HepG2 (cell line): ENCODE data around the gene ATG5. TPM values are rescaled to one million over a fixed set of nuclear protein-coding genes. Genes with fewer than 3 reads are reported as not detected.

Source experiments
- ATAC-seq: fragments of 200-7000 bp; cut with Tn5 transposase; 3 replicates; pipeline ENCODE4 v1.9.1; 2020; ENCODE audit warnings: mild to moderate bottlenecking, moderate library complexity
- BruUV-seq: library from RNA; stranded (reverse); fragments of 400-500 nt; replicated peaks from 2 replicates; lab custom pipeline; 2021; lab: Mats Ljungman, UMichigan
- CTCF ChIA-PET: fragments of 300-600 bp; formaldehyde crosslinking; extraction: SDS; loops from one replicate; lab custom pipeline; 2021; ENCODE audit warnings: low total read pairs, inconsistent platforms, low intra/inter-chr PET ratio; lab: Yijun Ruan, JAX
- POLR2A ChIA-PET: fragments of 350-600 bp; sonication (Branson Sonifier 250); formaldehyde crosslinking; loops from one replicate; lab custom pipeline; 2020; ENCODE audit warnings: antibody characterized with exemption, inconsistent platforms; lab: Yijun Ruan, JAX
- DNase-seq: peaks from one replicate; pipeline ENCODE4 v3.0.0-alpha.2; 2015; ENCODE audit warnings: low spot score
- FAIRE-seq: peaks from 3 replicates; lab custom pipeline; 2011; peaks lifted over from hg19 to GRCh38; lab: Jason Lieb, UNC
- H2AFZ ChIP-seq: one replicate; pipeline ENCODE4 v1.6.1; 2011; ENCODE audit warnings: low read length, inconsistent platforms
- H3K27ac ChIP-seq: fragments of 300-600 bp; 3 replicates; pipeline ENCODE4 v1.8.0; 2011; ENCODE audit warnings: mixed run types, mild to moderate bottlenecking, mixed read lengths, low read length, inconsistent platforms; ENCODE audit not compliant: insufficient read depth; ENCODE audit errors: extremely low read length
- H3K27me3 ChIP-seq, 2 experiments: fragments of 200-600 bp in 1 of 2; 2 replicates in 1 of 2; 3 replicates in 1 of 2; pipeline versions ENCODE4 v1.6.0 to v1.8.0; 2011; ENCODE audit warnings: low read length in 2 of 2, mild to moderate bottlenecking in 2 of 2, moderate library complexity in 2 of 2, inconsistent platforms in 1 of 2; ENCODE audit not compliant: insufficient read depth in 2 of 2, control insufficient read depth in 1 of 2
- H3K36me3 ChIP-seq, 2 experiments: fragments of 200-600 bp in 1 of 2; replicated peaks in 1 of 2; 2 replicates in 1 of 2; 3 replicates in 1 of 2; pipeline versions ENCODE4 v1.5.1 to v1.8.0; 2011; ENCODE audit warnings: low read length in 2 of 2, inconsistent platforms in 1 of 2; ENCODE audit not compliant: insufficient read depth in 2 of 2, control insufficient read depth in 1 of 2
- H3K4me1 ChIP-seq: 2 replicates; pipeline ENCODE4 v1.5.1; 2012; ENCODE audit warnings: low read length, inconsistent platforms; ENCODE audit not compliant: insufficient read depth
- H3K4me2 ChIP-seq: 2 replicates; pipeline ENCODE4 v1.6.0; 2011; ENCODE audit warnings: low read depth, low read length, inconsistent platforms
- H3K4me3 ChIP-seq, 3 experiments: fragments of 200-600 bp in 1 of 3; sonication (generic), shearing (Covaris generic) in 1 of 3; replicated peaks in 1 of 3; 2 replicates each; pipeline ENCODE4 v1.5.1; 2011 to 2016; ENCODE audit warnings: low read length in 3 of 3, inconsistent platforms in 2 of 3, low read depth in 2 of 3, mild to moderate bottlenecking in 2 of 3, control low read depth in 1 of 3, mixed read lengths in 1 of 3; ENCODE audit not compliant: insufficient read depth in 1 of 3
- H3K79me2 ChIP-seq: one replicate; pipeline ENCODE4 v1.6.1; 2011; ENCODE audit warnings: low read length, inconsistent platforms; ENCODE audit not compliant: insufficient read depth
- H3K9ac ChIP-seq: 2 replicates; pipeline ENCODE4 v1.6.0; 2011; ENCODE audit warnings: mild to moderate bottlenecking, low read depth, low read length, inconsistent platforms; ENCODE audit not compliant: insufficient read depth
- H3K9me3 ChIP-seq: 2 replicates; pipeline ENCODE4 v1.5.1; 2012; ENCODE audit warnings: mild to moderate bottlenecking, low read length
- H4K20me1 ChIP-seq: 2 replicates; pipeline ENCODE4 v1.6.0; 2011; ENCODE audit warnings: inconsistent platforms, mild to moderate bottlenecking, low read length, moderate library complexity; ENCODE audit not compliant: insufficient read depth
- ARHGAP35 ChIP-seq: sonication (generic); formaldehyde crosslinking; IDR thresholded peaks from 2 replicates; pipeline ENCODE4 v1.9.0; 2022; ENCODE audit warnings: mild to moderate bottlenecking, inconsistent platforms, moderate library complexity, missing genetic modification reagents, borderline replicate concordance
- CBFB ChIP-seq: sonication (generic); formaldehyde crosslinking; IDR thresholded peaks from 2 replicates; pipeline ENCODE4 v1.4.0; 2020; ENCODE audit warnings: missing genetic modification reagents
- FOXP4 ChIP-seq: sonication (generic); formaldehyde crosslinking; IDR thresholded peaks from 2 replicates; pipeline ENCODE4 v1.4.0; 2020; ENCODE audit warnings: missing genetic modification reagents
- JUND ChIP-seq: sonication (generic); formaldehyde crosslinking; IDR thresholded peaks from 2 replicates; pipeline ENCODE4 v1.8.0; 2022; ENCODE audit warnings: mild to moderate bottlenecking, missing genetic modification reagents
- TCF7L2 ChIP-seq: IDR thresholded peaks from 2 replicates; pipeline ENCODE4 v1.6.1; 2011; ENCODE audit warnings: mild to moderate bottlenecking, low read depth, low read length, moderate library complexity
- TEAD2 ChIP-seq: sonication (generic); formaldehyde crosslinking; IDR thresholded peaks from 2 replicates; pipeline ENCODE4 v1.9.0; 2021; ENCODE audit warnings: missing genetic modification reagents
- ZFP41 ChIP-seq: sonication (generic); formaldehyde crosslinking; IDR thresholded peaks from 2 replicates; pipeline ENCODE4 v1.4.0; 2020; ENCODE audit warnings: mild to moderate bottlenecking, missing genetic modification reagents, borderline replicate concordance
- ZNF20 ChIP-seq: sonication (generic); formaldehyde crosslinking; IDR thresholded peaks from 2 replicates; pipeline ENCODE4 v1.4.0; 2020; ENCODE audit warnings: mild to moderate bottlenecking, moderate library complexity, missing genetic modification reagents
- ZNF383 ChIP-seq: sonication (generic); formaldehyde crosslinking; IDR thresholded peaks from 2 replicates; pipeline ENCODE4 v1.4.0; 2020; ENCODE audit warnings: missing genetic modification reagents, mild to moderate bottlenecking, borderline replicate concordance
- ZNF547 ChIP-seq: sonication (generic); formaldehyde crosslinking; IDR thresholded peaks from 2 replicates; pipeline ENCODE4 v1.5.1; 2020; ENCODE audit warnings: mild to moderate bottlenecking, missing genetic modification reagents
- ZNF782 ChIP-seq: sonication (generic); formaldehyde crosslinking; IDR thresholded peaks from 2 replicates; pipeline ENCODE4 v1.4.0; 2020; ENCODE audit warnings: missing genetic modification reagents, mild to moderate bottlenecking, borderline replicate concordance
- ZSCAN22 ChIP-seq: sonication (generic); formaldehyde crosslinking; IDR thresholded peaks from 2 replicates; pipeline ENCODE4 v1.4.0; 2020; ENCODE audit warnings: mild to moderate bottlenecking, missing genetic modification reagents
- WGBS: methylation state at CpG from one replicate; pipeline ENCODE4 v1.1.6; 2017; ENCODE audit warnings: low lambda C conversion rate; 5-methylcytosine and 5-hydroxymethylcytosine counted together
- in situ Hi-C: cut with HindIII; loops from 2 replicates; pipeline ENCODE4 v1.10.0; 2017; ENCODE audit warnings: low pct_unique_long_range_greater_than_20kb; ENCODE audit not compliant: extremely low pct_ligation_motif_present
- intact Hi-C: fragments of 100-400 bp; cut with micrococcal nuclease; formaldehyde crosslinking; loops from one replicate; pipeline ENCODE4 v1.10.0; 2022; ENCODE audit not compliant: unreplicated experiment
- polyA plus RNA-seq, 8 experiments: library from polyadenylated mRNA; depleted of rRNA in 3 of 8; stranded (reverse) in 7 of 8; unstranded in 1 of 8; fragments of >200 nt; fragmentation: Illumina TruSeq in 4 of 8; extraction: Trizol in 4 of 8; gene quantifications; 2 replicates each; pipeline versions ENCODE4 v1.2.1 to v1.2.3, GENCODE V29; 2011 to 2016; ENCODE audit warnings: low read depth in 4 of 8, missing spikeins in 1 of 8, mixed read lengths in 1 of 8; ENCODE audit not compliant: insufficient read depth in 1 of 8
- total RNA-seq, 5 experiments: library from RNA; depleted of rRNA; stranded (reverse); fragments of >200 nt; fragmentation: Illumina TruSeq; extraction: Trizol; gene quantifications; 2 replicates each; pipeline ENCODE4 v1.2.3, GENCODE V29; 2016; ENCODE audit warnings: low read depth in 1 of 5
- TF ChIP-seq, protein P1 (sequence below): sonication (generic); formaldehyde crosslinking; IDR thresholded peaks from 2 replicates; pipeline ENCODE4 v1.8.0; 2022; ENCODE audit warnings: mild to moderate bottlenecking, missing genetic modification reagents; ENCODE audit not compliant: insufficient replicate concordance

Gene ATG5
- total and polyA plus RNA-seq, 2 of the 13 experiments (the other 11 are each of a cell fraction or from before 2014, with no cell fraction given): 21.3 to 48.0 TPM

GRCh38 chr6:106286746-106287145 lies 38.8 kb downstream of the ATG5 start:
- in situ Hi-C loops: no loop called here
- Histone ChIP-seq H3K36me3 (peaks cover 5 to 16% of the 10 kb centered on the region in 2 experiments; a peak in 4 of 5 replicates), H3K4me3 (no peak overlapping the region), H3K27ac (no peak overlapping the region), H2AFZ (no peak overlapping the region), H4K20me1 (no peaks in the 10 kb centered on the region), H3K9ac (no peak overlapping the region), H3K9me3 (peaks cover 13% of the 10 kb centered on the region), H3K4me2 (no peak overlapping the region), H3K27me3 (no peaks in the 10 kb centered on the region), H3K79me2 (peaks cover 11% of the 10 kb centered on the region), H3K4me1 (no peaks in the 10 kb centered on the region)
- no TSS peak for BruUV-seq
- no peak for ATAC-seq
- TF ChIP-seq JUND (CRISPR knock-in tag): no peak
- no peak for TF ChIP-seq CBFB (CRISPR knock-in tag)
- TF ChIP-seq, protein P1, sequence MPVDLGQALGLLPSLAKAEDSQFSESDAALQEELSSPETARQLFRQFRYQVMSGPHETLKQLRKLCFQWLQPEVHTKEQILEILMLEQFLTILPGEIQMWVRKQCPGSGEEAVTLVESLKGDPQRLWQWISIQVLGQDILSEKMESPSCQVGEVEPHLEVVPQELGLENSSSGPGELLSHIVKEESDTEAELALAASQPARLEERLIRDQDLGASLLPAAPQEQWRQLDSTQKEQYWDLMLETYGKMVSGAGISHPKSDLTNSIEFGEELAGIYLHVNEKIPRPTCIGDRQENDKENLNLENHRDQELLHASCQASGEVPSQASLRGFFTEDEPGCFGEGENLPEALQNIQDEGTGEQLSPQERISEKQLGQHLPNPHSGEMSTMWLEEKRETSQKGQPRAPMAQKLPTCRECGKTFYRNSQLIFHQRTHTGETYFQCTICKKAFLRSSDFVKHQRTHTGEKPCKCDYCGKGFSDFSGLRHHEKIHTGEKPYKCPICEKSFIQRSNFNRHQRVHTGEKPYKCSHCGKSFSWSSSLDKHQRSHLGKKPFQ (CRISPR knock-in tag): no peak
- no peak for TF ChIP-seq ARHGAP35 (CRISPR knock-in tag)
- TF ChIP-seq TCF7L2: no peak
- TF ChIP-seq ZNF20 (CRISPR knock-in tag): no peak
- intact Hi-C loops: no loop called here
- ChIA-PET CTCF (no interaction called here), POLR2A (no interaction called here)
- no peak for FAIRE-seq
- no peak for DNase-seq
- WGBS: 100% methylated on average over 1 of the region's 1 CpG

DNA sequence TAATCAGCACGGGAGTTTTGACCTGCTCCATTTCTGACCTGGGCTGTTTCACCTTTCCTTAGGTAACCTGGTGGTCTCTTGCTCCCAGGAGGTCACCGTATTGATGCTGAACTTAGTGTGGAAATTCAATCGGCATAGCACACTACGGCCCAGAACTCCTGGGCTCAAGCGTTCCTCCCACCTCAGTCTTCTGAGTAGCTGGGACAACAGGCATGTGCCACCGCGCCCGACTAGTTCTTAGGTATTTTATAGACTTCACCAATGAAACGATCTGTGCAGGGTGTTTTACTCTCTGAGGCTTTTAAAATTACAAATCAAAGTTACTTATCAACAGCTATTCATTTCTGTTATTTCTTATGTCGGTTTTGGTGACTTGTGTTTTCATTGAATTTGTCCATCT lies 42.1 kb downstream of the ATG5 start:
- BruUV-seq: no TSS peak
- H3K9me3 ChIP-seq: no peaks in the 10 kb centered on the region
- ATAC-seq (no peak), DNase-seq (no peak), FAIRE-seq (no peak)
- H3K27ac ChIP-seq: no peak overlapping the region
- no peak overlapping the region for H3K4me2 ChIP-seq
- no peak overlapping the region for H3K9ac ChIP-seq
- H3K4me3 ChIP-seq: no peak overlapping the region
- H3K27me3 ChIP-seq: no peaks in the 10 kb centered on the region; a peak in 1 of 5 replicates
- TF ChIP-seq TEAD2 (no peak), ZNF383 (CRISPR knock-in tag) (no peak), ZSCAN22 (CRISPR knock-in tag) (no peak), ZNF547 (no peak), FOXP4 (CRISPR knock-in tag) (no peak), ZNF782 (CRISPR knock-in tag) (no peak), ZFP41 (CRISPR knock-in tag) (no peak)
- TF ChIP-seq, all 625 proteins: peak for 0
- H3K79me2 ChIP-seq: peaks cover 11% of the 10 kb centered on the region
- peaks cover 2 to 11% of the 10 kb centered on the region in 2 experiments; a peak in 3 of 5 replicates for H3K36me3 ChIP-seq
- WGBS: 96% methylated on average over 10 of the region's 10 CpGs
- CTCF ChIA-PET: no interaction called here
- POLR2A ChIA-PET: no interaction called here
- no peaks in the 10 kb centered on the region for H4K20me1 ChIP-seq
- H3K4me1 ChIP-seq: no peaks in the 10 kb centered on the region
- intact Hi-C loops (no loop called here), in situ Hi-C loops (no loop called here)
- H2AFZ ChIP-seq: no peak overlapping the region
